Astrocyte of the spinal cord (primary cell): ENCODE results near the gene THSD7B.
A peak's percentile ranks its signal among the peaks of the same experiment; 100 is the strongest.

Experiments
- DNase-seq: peaks from one replicate; pipeline ENCODE4 v3.0.0; 2011; ENCODE audit warnings: low read depth, low spot score
- H3K4me3 ChIP-seq: 2 replicates; pipeline ENCODE4 v1.5.1; 2011; ENCODE audit warnings: low read depth, mild to moderate bottlenecking, low read length, moderate library complexity
- CTCF ChIP-seq: IDR thresholded peaks from 2 replicates; pipeline ENCODE4 v1.5.1; 2012; ENCODE audit warnings: low read depth, mild to moderate bottlenecking, low read length, inconsistent platforms
- in situ Hi-C: cut with HindIII; loops from 2 replicates; pipeline ENCODE4 v1.10.0; 2017; ENCODE audit warnings: low sequenced_read_pairs

The THSD7B gene

GRCh38 chr2:136874258-136874657 is 108.9 kb downstream of the THSD7B start:
- in situ Hi-C loops, result no loop called here
- no peak for DNase-seq
- H3K4me3 ChIP-seq, result no peak overlapping the region
- peak; percentile 16 for TF ChIP-seq CTCF

GRCh38 chr2:136891100-136891499 is 125.8 kb downstream of the THSD7B start:
- in situ Hi-C loops, result no loop called here
- no peak for DNase-seq
- no peak overlapping the region for H3K4me3 ChIP-seq
- TF ChIP-seq CTCF, result no peak

GRCh38 chr2:136894007-136894634 is 128.8 kb downstream of the THSD7B start:
- no peak for DNase-seq
- H3K4me3 ChIP-seq, result no peak overlapping the region
- in situ Hi-C loops, result no loop called here
- no peak for TF ChIP-seq CTCF

- no peak overlapping the region for H3K4me3 ChIP-seq
- in situ Hi-C loops, result no loop called here
- no peak for TF ChIP-seq CTCF
- no peak for DNase-seq
These were observed 136.4 kb downstream of the THSD7B start for GRCh38 chr2:136901732-136902131.

- no peak for TF ChIP-seq CTCF
- in situ Hi-C loops, result no loop called here
- DNase-seq, result no peak
- no peak overlapping the region for H3K4me3 ChIP-seq
These were observed 140.4 kb downstream of the THSD7B start for GRCh38 chr2:136905779-136906178.

GRCh38 chr2:136909777-136910176 is 144.4 kb downstream of the THSD7B start:
- no peak overlapping the region for H3K4me3 ChIP-seq
- in situ Hi-C loops, result no loop called here
- no peak for DNase-seq
- TF ChIP-seq CTCF, result no peak
